Subcutaneous adipose tissue (tissue), 4 donors: ENCODE results near the gene SPATA25. TPM values are rescaled to one million over a fixed set of nuclear protein-coding genes. Genes with fewer than 3 reads are reported as not detected.

Experiments used
- CTCF ChIP-seq: fragments of 450-650 bp; IDR thresholded peaks from one replicate; pipeline ENCODE4 v1.5.1; 2016; ENCODE audit warnings: low read depth, mild to moderate bottlenecking, control low read depth, antibody characterized with exemption, moderate library complexity
- total RNA-seq, 4 donors: library from RNA; depleted of rRNA; stranded (reverse); fragments of >200 nt; gene quantifications; one replicate each; pipeline ENCODE4 v1.1.0, GENCODE V29; 2016

Gene SPATA25
- total RNA-seq, 4 donors from 2014 or later = 2.2 to 13.4 (median 2.9) TPM

GRCh38 chr20:45904583-45905504 lies 17.4 kb upstream of the SPATA25 start:
- TF ChIP-seq CTCF = no peak

GRCh38 chr20:45902199-45902701 lies 14.8 kb upstream of the SPATA25 start:
- TF ChIP-seq CTCF = no peak

GRCh38 chr20:45899046-45899835 lies 11.8 kb upstream of the SPATA25 start:
- no peak for TF ChIP-seq CTCF

- no peak for TF ChIP-seq CTCF
These were observed 10.9 kb upstream of the SPATA25 start for GRCh38 chr20:45898285-45898684.

- no peak for TF ChIP-seq CTCF
These were observed 10.3 kb upstream of the SPATA25 start for GRCh38 chr20:45897692-45898091.

GRCh38 chr20:45897289-45897688 lies 9.9 kb upstream of the SPATA25 start:
- no peak for TF ChIP-seq CTCF

GRCh38 chr20:45896641-45897161 lies 9.3 kb upstream of the SPATA25 start:
- no peak for TF ChIP-seq CTCF
